GM08714 (cell line): Measurements from ENCODE around the gene ACAD9.
"Not testable (repeated sequence)": the region's sequence is repeated elsewhere in the genome, so short reads cannot be mapped to it uniquely, and the experiment has no call there.

ENCODE experiments used
- H3K4me3 ChIP-seq: fragments of 200-500 bp; sonication (Bioruptor generic); 2 replicates; pipeline ENCODE4 v1.5.1; 2014; ENCODE audit warnings: mild to moderate bottlenecking, low read length, inconsistent platforms
- ZNF274 ChIP-seq: IDR thresholded peaks from 2 replicates; pipeline ENCODE4 v1.6.1; 2012; ENCODE audit warnings: mild to moderate bottlenecking, low read depth, low read length

The ACAD9 gene

GRCh38 chr3:128879125-128879969 lies at the start of gene ACAD9:
ACAD9 (plus strand) TSS chr3:128879620; CDS start chr3:128879692, 72 bp downstream.
- peak within 1 kb of the TSS; percentile 92 for H3K4me3 ChIP-seq
- TF ChIP-seq ZNF274 = no peak

GRCh38 chr3:128829925-128830625 lies 49.3 kb upstream of the ACAD9 start:
- not testable (repeated sequence) for H3K4me3 ChIP-seq

DNA sequence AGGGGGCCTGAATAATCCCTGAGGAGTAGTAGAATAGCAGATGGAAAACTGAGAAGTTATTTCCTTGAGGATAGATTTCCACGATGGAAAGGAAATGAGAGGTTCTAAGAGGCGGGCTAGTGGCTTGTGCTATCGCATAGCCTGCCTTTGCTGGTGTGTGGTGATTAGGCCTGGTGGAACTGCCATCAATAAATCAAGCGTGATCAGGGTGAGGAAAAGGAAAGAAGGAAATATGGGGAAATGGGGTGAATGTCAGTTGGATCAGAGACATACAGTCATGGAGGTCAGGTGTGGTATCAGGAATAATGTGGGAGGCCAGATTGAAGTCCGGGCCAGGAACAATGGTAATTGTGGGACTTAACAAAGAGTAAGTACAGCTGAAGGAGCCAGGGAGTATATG lies 48.7 kb upstream of the ACAD9 start:
- not testable (repeated sequence) for H3K4me3 ChIP-seq

- not testable (repeated sequence) for H3K4me3 ChIP-seq
Measured at GRCh38 chr3:128832979-128833378, 46.4 kb upstream of the ACAD9 start.

DNA sequence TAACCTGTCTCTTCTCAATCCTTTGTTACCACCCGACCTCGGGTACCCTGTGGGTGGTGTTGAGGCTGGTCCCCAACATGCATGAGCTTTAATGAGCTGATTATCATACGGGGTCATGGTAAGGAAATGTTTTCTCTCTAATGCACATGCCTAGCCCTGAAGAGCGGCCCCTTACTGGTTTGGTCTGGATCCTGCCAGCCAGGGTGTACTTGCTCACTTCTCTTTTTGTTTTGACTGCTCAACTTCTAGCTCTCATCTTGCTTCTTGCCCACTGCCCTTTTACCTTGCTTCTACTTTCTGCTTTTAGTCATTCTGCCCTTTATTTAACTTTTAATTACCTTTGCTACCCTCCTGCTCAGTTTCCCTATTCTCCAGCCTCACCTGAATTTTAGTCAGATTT lies 44.3 kb upstream of the ACAD9 start:
- H3K4me3 ChIP-seq = no peak overlapping the region
- TF ChIP-seq ZNF274 = no peak

GRCh38 chr3:128841926-128842920 lies 37.2 kb upstream of the ACAD9 start:
- no peak overlapping the region for H3K4me3 ChIP-seq
- TF ChIP-seq ZNF274 = no peak

DNA sequence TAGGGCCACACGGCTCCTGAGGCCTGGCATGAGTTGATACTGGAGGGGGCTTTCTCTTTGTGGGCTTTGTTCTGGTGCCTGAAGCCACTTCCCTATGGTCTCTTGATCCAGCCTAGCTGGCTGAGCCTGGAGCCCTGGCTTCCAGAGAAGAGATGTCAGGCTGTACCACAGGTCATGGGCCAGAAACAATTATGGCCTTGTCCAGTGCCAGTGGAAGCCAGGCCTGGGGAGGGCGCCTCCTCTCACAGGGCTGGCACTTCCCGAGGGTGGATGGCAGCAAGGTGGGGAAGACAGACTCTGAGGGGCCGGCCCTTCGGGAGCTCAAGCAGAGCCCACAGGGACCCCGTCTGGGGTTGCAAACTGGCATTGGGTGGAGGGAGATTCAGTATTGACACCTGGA lies 34.9 kb upstream of the ACAD9 start:
- TF ChIP-seq ZNF274 = no peak
- H3K4me3 ChIP-seq = no peak overlapping the region

- H3K4me3 ChIP-seq = no peak overlapping the region
- no peak for TF ChIP-seq ZNF274
Measured at GRCh38 chr3:128845119-128845777, 34.2 kb upstream of the ACAD9 start.

DNA sequence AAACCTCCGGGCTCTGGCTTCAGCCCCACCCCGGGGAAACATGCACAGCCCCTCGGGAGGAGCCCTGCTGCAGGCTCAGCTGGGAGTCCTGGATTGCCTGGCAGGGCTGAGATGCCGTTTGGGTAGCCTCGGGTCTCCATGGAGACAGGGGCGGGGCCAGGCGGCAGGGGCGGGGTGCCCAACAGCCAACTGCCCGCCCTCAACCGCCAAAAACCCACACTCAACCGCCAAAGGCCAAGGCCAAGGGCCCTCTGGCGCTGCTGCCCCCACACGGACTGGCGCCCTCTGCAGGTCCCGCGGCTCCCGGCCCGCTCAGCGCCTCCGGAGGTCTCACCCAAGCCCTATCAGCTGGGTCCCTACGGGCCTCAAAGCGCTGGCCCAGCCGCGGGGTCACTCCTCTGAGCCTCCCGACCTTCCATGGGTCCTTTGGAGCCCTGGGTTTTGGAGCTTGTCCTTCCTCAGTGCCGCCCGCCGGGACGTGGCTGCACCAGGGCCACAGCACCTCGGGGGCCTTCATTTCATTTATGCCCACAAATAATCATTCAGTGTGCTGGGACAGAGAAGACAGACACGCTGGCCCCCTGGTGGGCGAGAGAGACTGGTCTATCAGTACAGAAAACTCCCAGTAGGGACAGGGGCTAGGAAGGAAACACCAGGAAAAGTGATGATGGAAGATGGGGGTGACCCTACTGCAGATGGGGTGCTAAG lies 33.5 kb upstream of the ACAD9 start:
- no peak for TF ChIP-seq ZNF274
- peak overlapping the region; percentile 11; the same call in 1 of the 2 replicates for H3K4me3 ChIP-seq

- no peak overlapping the region; the same call in 1 of the 2 replicates for H3K4me3 ChIP-seq
- no peak for TF ChIP-seq ZNF274
Measured at GRCh38 chr3:128846486-128846891, 32.9 kb upstream of the ACAD9 start.

GRCh38 chr3:128847666-128848370 lies 31.6 kb upstream of the ACAD9 start:
- H3K4me3 ChIP-seq = no peak overlapping the region
- TF ChIP-seq ZNF274 = no peak

- H3K4me3 ChIP-seq = no peak overlapping the region
- TF ChIP-seq ZNF274 = no peak
Measured at GRCh38 chr3:128848936-128849335, 30.5 kb upstream of the ACAD9 start.
